ENCODE data around the gene SEC14L5. TPM values are rescaled to one million over a fixed set of nuclear protein-coding genes. Genes with fewer than 3 reads are reported as not detected.

Gene SEC14L5
- polyA plus RNA-seq, 1 donor from 2014 or later, result 0.43 TPM

DNA sequence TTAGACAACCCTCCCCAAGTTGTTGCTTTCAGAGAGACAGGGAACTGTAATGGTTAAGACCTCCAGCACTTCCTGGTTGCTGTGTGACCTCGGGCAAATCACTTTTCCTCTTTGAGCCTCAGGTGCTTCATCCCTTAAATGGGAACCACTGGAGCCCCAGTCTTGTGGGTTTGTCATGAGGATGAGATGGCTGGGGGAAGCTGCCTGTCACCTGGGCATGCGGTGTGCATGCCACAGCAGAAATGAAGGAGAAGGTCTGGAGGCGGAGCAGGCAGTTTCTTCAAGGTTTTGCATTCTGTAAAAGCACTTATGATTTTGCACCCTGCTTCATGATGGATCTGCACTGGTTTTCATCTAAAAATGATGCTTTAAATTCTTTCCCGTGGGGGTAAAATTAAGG lies 53.5 kb downstream of the SEC14L5 start:
- no peaks in the 10 kb centered on the region for H3K9me3 ChIP-seq (ENCODE audit: low read length)
- H3K9me2 ChIP-seq (ENCODE audit: insufficient read depth, low read length), result no peaks in the 10 kb centered on the region
- H3K36me3 ChIP-seq (ENCODE audit: insufficient read depth, low read length), result no peaks in the 10 kb centered on the region
- H3F3A ChIP-seq (ENCODE audit: insufficient read depth, low read length, poor library complexity, severe bottlenecking), result no peaks in the 10 kb centered on the region
- H3K27me3 ChIP-seq (ENCODE audit: insufficient read depth, low read depth, low read length), result no peaks in the 10 kb centered on the region
- no peak overlapping the region for H2AFZ ChIP-seq (ENCODE audit: low read depth, low read length)
- H3K79me2 ChIP-seq (replicated peaks; ENCODE audit: insufficient read depth, low read length), result no peaks in the 10 kb centered on the region
- H3K4me2 ChIP-seq (ENCODE audit: low read length), result no peak overlapping the region
- H3K27ac ChIP-seq (ENCODE audit: low read length), result no peak overlapping the region
- H3K4me3 ChIP-seq (ENCODE audit: low read length), result no peak overlapping the region
- no peak overlapping the region for H3K9ac ChIP-seq (ENCODE audit: low read length)
- TF ChIP-seq EP300 (conservative IDR thresholded peaks at IDR 0.05; ENCODE audit: poor library complexity, severe bottlenecking), result no peak
- TF ChIP-seq MXI1 (conservative IDR thresholded peaks at IDR 0.05; ENCODE audit: poor library complexity, severe bottlenecking), result no peak
- TF ChIP-seq EZH2 (IDR thresholded peaks at IDR 0.05; ENCODE audit: borderline replicate concordance, insufficient read depth, low read length, poor library complexity, severe bottlenecking), result no peak
- TF ChIP-seq SMC3 (conservative IDR thresholded peaks at IDR 0.05; ENCODE audit: poor library complexity), result no peak
- TF ChIP-seq, protein P1, sequence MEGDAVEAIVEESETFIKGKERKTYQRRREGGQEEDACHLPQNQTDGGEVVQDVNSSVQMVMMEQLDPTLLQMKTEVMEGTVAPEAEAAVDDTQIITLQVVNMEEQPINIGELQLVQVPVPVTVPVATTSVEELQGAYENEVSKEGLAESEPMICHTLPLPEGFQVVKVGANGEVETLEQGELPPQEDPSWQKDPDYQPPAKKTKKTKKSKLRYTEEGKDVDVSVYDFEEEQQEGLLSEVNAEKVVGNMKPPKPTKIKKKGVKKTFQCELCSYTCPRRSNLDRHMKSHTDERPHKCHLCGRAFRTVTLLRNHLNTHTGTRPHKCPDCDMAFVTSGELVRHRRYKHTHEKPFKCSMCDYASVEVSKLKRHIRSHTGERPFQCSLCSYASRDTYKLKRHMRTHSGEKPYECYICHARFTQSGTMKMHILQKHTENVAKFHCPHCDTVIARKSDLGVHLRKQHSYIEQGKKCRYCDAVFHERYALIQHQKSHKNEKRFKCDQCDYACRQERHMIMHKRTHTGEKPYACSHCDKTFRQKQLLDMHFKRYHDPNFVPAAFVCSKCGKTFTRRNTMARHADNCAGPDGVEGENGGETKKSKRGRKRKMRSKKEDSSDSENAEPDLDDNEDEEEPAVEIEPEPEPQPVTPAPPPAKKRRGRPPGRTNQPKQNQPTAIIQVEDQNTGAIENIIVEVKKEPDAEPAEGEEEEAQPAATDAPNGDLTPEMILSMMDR (IDR thresholded peaks at IDR 0.05; ENCODE audit: poor library complexity, severe bottlenecking), result no peak
- no peak for TF ChIP-seq POLR2AphosphoS5 (IDR thresholded peaks at IDR 0.05)
- TF ChIP-seq RAD21 (conservative IDR thresholded peaks at IDR 0.05), result no peak
- TF ChIP-seq, protein P2, sequence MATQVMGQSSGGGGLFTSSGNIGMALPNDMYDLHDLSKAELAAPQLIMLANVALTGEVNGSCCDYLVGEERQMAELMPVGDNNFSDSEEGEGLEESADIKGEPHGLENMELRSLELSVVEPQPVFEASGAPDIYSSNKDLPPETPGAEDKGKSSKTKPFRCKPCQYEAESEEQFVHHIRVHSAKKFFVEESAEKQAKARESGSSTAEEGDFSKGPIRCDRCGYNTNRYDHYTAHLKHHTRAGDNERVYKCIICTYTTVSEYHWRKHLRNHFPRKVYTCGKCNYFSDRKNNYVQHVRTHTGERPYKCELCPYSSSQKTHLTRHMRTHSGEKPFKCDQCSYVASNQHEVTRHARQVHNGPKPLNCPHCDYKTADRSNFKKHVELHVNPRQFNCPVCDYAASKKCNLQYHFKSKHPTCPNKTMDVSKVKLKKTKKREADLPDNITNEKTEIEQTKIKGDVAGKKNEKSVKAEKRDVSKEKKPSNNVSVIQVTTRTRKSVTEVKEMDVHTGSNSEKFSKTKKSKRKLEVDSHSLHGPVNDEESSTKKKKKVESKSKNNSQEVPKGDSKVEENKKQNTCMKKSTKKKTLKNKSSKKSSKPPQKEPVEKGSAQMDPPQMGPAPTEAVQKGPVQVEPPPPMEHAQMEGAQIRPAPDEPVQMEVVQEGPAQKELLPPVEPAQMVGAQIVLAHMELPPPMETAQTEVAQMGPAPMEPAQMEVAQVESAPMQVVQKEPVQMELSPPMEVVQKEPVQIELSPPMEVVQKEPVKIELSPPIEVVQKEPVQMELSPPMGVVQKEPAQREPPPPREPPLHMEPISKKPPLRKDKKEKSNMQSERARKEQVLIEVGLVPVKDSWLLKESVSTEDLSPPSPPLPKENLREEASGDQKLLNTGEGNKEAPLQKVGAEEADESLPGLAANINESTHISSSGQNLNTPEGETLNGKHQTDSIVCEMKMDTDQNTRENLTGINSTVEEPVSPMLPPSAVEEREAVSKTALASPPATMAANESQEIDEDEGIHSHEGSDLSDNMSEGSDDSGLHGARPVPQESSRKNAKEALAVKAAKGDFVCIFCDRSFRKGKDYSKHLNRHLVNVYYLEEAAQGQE (IDR thresholded peaks at IDR 0.05; ENCODE audit: borderline replicate concordance), result no peak
- no peak for TF ChIP-seq TAF1 (IDR thresholded peaks at IDR 0.05; ENCODE audit: low read depth)
- H4K20me1 ChIP-seq (ENCODE audit: insufficient read depth), result no peaks in the 10 kb centered on the region

DNA sequence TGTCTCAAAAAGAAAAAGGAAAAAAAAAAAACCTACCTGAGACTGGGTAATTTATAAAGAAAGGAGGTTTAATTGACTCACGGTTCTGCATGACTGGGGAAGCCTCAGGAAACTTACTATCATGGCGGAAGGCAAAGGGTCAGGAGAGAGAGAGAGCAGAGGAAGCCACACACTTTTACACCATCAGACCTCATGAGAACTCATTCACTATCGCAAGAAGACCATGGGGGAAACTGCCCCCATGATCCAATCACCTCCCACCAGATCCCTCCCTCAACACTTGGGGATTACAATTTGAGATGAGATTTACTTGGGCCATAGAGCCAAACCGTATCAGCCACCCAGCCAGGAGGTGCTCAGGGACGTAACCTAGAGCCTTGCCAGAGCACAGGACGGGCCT lies 54.8 kb downstream of the SEC14L5 start:
- no peaks in the 10 kb centered on the region for H3F3A ChIP-seq (ENCODE audit: insufficient read depth, low read length, poor library complexity, severe bottlenecking)
- H3K9me3 ChIP-seq (ENCODE audit: low read length), result no peaks in the 10 kb centered on the region
- no peak for TF ChIP-seq EP300 (conservative IDR thresholded peaks at IDR 0.05; ENCODE audit: poor library complexity, severe bottlenecking)
- TF ChIP-seq, protein P1 (IDR thresholded peaks at IDR 0.05; ENCODE audit: poor library complexity, severe bottlenecking), result no peak
- TF ChIP-seq, protein P2 (IDR thresholded peaks at IDR 0.05; ENCODE audit: borderline replicate concordance), result no peak
- no peak for TF ChIP-seq TAF1 (IDR thresholded peaks at IDR 0.05; ENCODE audit: low read depth)
- no peak for TF ChIP-seq POLR2AphosphoS5 (IDR thresholded peaks at IDR 0.05)
- TF ChIP-seq RAD21 (conservative IDR thresholded peaks at IDR 0.05), result no peak
- no peak for TF ChIP-seq EZH2 (IDR thresholded peaks at IDR 0.05; ENCODE audit: borderline replicate concordance, insufficient read depth, low read length, poor library complexity, severe bottlenecking)
- no peak for TF ChIP-seq MXI1 (conservative IDR thresholded peaks at IDR 0.05; ENCODE audit: poor library complexity, severe bottlenecking)
- no peak for TF ChIP-seq SMC3 (conservative IDR thresholded peaks at IDR 0.05; ENCODE audit: poor library complexity)
- H3K79me2 ChIP-seq (replicated peaks; ENCODE audit: insufficient read depth, low read length), result no peaks in the 10 kb centered on the region
- no peaks in the 10 kb centered on the region for H4K20me1 ChIP-seq (ENCODE audit: insufficient read depth)
- no peaks in the 10 kb centered on the region for H3K9me2 ChIP-seq (ENCODE audit: insufficient read depth, low read length)
- H3K9ac ChIP-seq (ENCODE audit: low read length), result no peak overlapping the region
- no peak overlapping the region for H3K4me2 ChIP-seq (ENCODE audit: low read length)
- no peak overlapping the region for H3K27ac ChIP-seq (ENCODE audit: low read length)
- H3K4me3 ChIP-seq (ENCODE audit: low read length), result no peak overlapping the region
- H3K27me3 ChIP-seq (ENCODE audit: insufficient read depth, low read depth, low read length), result no peaks in the 10 kb centered on the region
- no peaks in the 10 kb centered on the region for H3K36me3 ChIP-seq (ENCODE audit: insufficient read depth, low read length)
- no peak overlapping the region for H2AFZ ChIP-seq (ENCODE audit: low read depth, low read length)

Data from neural cell (in vitro differentiated cells).